Gastrocnemius medialis (tissue), 4 donors: ENCODE results near the gene PGAM2.

Experiments used
- POLR2A ChIP-seq, 2 donors: fragments of 450-650 bp; IDR thresholded peaks; one replicate each; pipeline ENCODE4 v1.6.1; 2017; ENCODE audit warnings: antibody characterized with exemption in 2 of 2, mild to moderate bottlenecking in 2 of 2, moderate library complexity in 2 of 2
- TF ChIP-seq, protein P1 (sequence below), 5 experiments: fragments of 450-650 bp in 3 of 5; fragments of 200-600 bp in 2 of 5; sonication (generic) in 2 of 5; IDR thresholded peaks in 4 of 5; conservative IDR thresholded peaks in 1 of 5; 1 replicate in 4 of 5; 2 replicates in 1 of 5; pipeline ENCODE4 v1.5.1; 2016 to 2019; ENCODE audit warnings: antibody characterized with exemption in 5 of 5, mild to moderate bottlenecking in 3 of 5, moderate library complexity in 3 of 5

GRCh38 chr7:44060948-44061644 lies 4.3 kb downstream of the PGAM2 start:
- TF ChIP-seq POLR2A (IDR thresholded peaks at IDR 0.05), result no peak
- TF ChIP-seq, protein P1, sequence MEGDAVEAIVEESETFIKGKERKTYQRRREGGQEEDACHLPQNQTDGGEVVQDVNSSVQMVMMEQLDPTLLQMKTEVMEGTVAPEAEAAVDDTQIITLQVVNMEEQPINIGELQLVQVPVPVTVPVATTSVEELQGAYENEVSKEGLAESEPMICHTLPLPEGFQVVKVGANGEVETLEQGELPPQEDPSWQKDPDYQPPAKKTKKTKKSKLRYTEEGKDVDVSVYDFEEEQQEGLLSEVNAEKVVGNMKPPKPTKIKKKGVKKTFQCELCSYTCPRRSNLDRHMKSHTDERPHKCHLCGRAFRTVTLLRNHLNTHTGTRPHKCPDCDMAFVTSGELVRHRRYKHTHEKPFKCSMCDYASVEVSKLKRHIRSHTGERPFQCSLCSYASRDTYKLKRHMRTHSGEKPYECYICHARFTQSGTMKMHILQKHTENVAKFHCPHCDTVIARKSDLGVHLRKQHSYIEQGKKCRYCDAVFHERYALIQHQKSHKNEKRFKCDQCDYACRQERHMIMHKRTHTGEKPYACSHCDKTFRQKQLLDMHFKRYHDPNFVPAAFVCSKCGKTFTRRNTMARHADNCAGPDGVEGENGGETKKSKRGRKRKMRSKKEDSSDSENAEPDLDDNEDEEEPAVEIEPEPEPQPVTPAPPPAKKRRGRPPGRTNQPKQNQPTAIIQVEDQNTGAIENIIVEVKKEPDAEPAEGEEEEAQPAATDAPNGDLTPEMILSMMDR (IDR thresholded peaks at IDR 0.05 in 4 of 5, conservative IDR thresholded peaks at IDR 0.05 in 1 of 5), result no peak
